ENCODE measurements around the gene ADCY9. TPM values are rescaled to one million over a fixed set of nuclear protein-coding genes. Genes with fewer than 3 reads are reported as not detected.

ADCY9 gene
- total RNA-seq, 1 donor from 2014 or later = 30.4 TPM

DNA sequence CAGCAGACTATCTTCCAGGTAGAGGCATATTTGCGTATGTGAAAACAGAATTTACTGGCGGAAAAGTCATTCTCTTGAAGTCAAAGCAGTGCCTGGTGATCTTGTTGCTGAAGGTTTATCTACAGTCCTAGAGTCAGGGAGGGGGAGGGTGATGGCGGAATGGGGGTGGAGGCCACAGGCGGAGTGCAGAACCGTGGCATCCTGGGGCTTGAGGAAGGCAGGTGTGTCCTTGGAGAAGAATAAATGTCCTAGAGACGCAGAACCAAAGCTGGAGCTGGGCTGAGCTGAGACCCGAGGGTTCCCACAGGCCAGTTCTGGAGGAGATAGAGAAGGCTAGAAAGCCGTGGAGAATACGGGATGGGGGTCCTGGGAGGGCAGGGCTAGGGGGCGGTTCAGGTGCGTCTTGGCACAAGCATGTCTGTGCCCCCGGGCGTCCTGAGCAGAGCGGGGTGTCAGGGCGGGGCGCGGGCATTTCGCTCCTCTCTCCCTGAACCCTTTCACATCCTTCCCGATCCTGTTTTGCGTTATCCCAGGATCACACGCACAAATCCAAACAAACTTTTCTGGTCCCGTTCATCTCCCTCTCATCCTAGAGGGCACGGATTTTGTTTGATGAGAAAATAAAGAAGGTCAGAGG is 158.8 kb downstream of the ADCY9 start:
- H3K27ac Mint-ChIP-seq (ENCODE audit: unreplicated experiment) = no peak overlapping the region
- H3K4me1 Mint-ChIP-seq (ENCODE audit: low read depth, unreplicated experiment) = peaks cover 3% of the 10 kb centered on the region
- H3K9me3 Mint-ChIP-seq (ENCODE audit: unreplicated experiment) = peaks cover 2% of the 10 kb centered on the region
- peaks cover 2% of the 10 kb centered on the region for H3K27me3 Mint-ChIP-seq (ENCODE audit: unreplicated experiment)
- H3K4me3 Mint-ChIP-seq (ENCODE audit: unreplicated experiment) = no peak overlapping the region
- no peak for DNase-seq
- H3K36me3 Mint-ChIP-seq (ENCODE audit: unreplicated experiment) = no peaks in the 10 kb centered on the region
- TF ChIP-seq CTCF (IDR thresholded peaks at IDR 0.05; ENCODE audit: partially characterized antibody, unreplicated experiment) = no peak

GRCh38 chr16:3954411-3954921 is 161.8 kb downstream of the ADCY9 start:
- H3K27me3 Mint-ChIP-seq (ENCODE audit: unreplicated experiment) = peaks cover 6% of the 10 kb centered on the region
- no peak for TF ChIP-seq CTCF (IDR thresholded peaks at IDR 0.05; ENCODE audit: partially characterized antibody, unreplicated experiment)
- peaks cover 2% of the 10 kb centered on the region for H3K9me3 Mint-ChIP-seq (ENCODE audit: unreplicated experiment)
- no peak for DNase-seq
- H3K4me1 Mint-ChIP-seq (ENCODE audit: low read depth, unreplicated experiment) = peaks cover 15% of the 10 kb centered on the region
- no peaks in the 10 kb centered on the region for H3K36me3 Mint-ChIP-seq (ENCODE audit: unreplicated experiment)
- H3K27ac Mint-ChIP-seq (ENCODE audit: unreplicated experiment) = peak overlapping the region; percentile 59
- H3K4me3 Mint-ChIP-seq (ENCODE audit: unreplicated experiment) = no peak overlapping the region

GRCh38 chr16:3953728-3954410 is 162.4 kb downstream of the ADCY9 start:
- H3K27me3 Mint-ChIP-seq (ENCODE audit: unreplicated experiment) = peaks cover 6% of the 10 kb centered on the region
- H3K36me3 Mint-ChIP-seq (ENCODE audit: unreplicated experiment) = no peaks in the 10 kb centered on the region
- peaks cover 19% of the 10 kb centered on the region for H3K4me1 Mint-ChIP-seq (ENCODE audit: low read depth, unreplicated experiment)
- peaks cover 2% of the 10 kb centered on the region for H3K9me3 Mint-ChIP-seq (ENCODE audit: unreplicated experiment)
- TF ChIP-seq CTCF (IDR thresholded peaks at IDR 0.05; ENCODE audit: partially characterized antibody, unreplicated experiment) = no peak
- no peak for DNase-seq
- H3K4me3 Mint-ChIP-seq (ENCODE audit: unreplicated experiment) = no peak overlapping the region
- H3K27ac Mint-ChIP-seq (ENCODE audit: unreplicated experiment) = no peak overlapping the region

GRCh38 chr16:3952737-3953131 is 163.5 kb downstream of the ADCY9 start:
- Mint-ChIP-seq H3K27me3 (ENCODE audit: unreplicated experiment) (peaks cover 6% of the 10 kb centered on the region), H3K4me1 (ENCODE audit: low read depth, unreplicated experiment) (peaks cover 23% of the 10 kb centered on the region), H3K36me3 (ENCODE audit: unreplicated experiment) (no peaks in the 10 kb centered on the region), H3K9me3 (ENCODE audit: unreplicated experiment) (peaks cover 2% of the 10 kb centered on the region), H3K4me3 (ENCODE audit: unreplicated experiment) (no peak overlapping the region), H3K27ac (ENCODE audit: unreplicated experiment) (no peak overlapping the region)
- no peak for DNase-seq
- TF ChIP-seq CTCF (IDR thresholded peaks at IDR 0.05; ENCODE audit: partially characterized antibody, unreplicated experiment) = no peak
